IPS DF 6.9 (cell line): Measurements from ENCODE around the gene NEAT1.

ENCODE experiments used
- DNase-seq: peaks from one replicate; pipeline ENCODE4 v3.0.0-alpha.2; 2013; ENCODE audit warnings: low read depth, low spot score
- H3K27ac ChIP-seq: one replicate; pipeline ENCODE4 v1.5.1; 2013; ENCODE audit warnings: low read length, control low read depth
- H3K27me3 ChIP-seq: 2 replicates; pipeline ENCODE4 v1.6.1; 2013; ENCODE audit warnings: mild to moderate bottlenecking, low read length; ENCODE audit not compliant: control insufficient read depth, insufficient read depth
- H3K36me3 ChIP-seq: 2 replicates; pipeline ENCODE4 v1.6.1; 2013; ENCODE audit warnings: low read length; ENCODE audit not compliant: control insufficient read depth, insufficient read depth
- H3K4me1 ChIP-seq: 2 replicates; pipeline ENCODE4 v1.6.1; 2013; ENCODE audit warnings: low read length; ENCODE audit not compliant: control insufficient read depth, insufficient read depth
- H3K4me3 ChIP-seq: 2 replicates; pipeline ENCODE4 v1.5.1; 2013; ENCODE audit warnings: mild to moderate bottlenecking, low read length
- H3K9me3 ChIP-seq: 2 replicates; pipeline ENCODE4 v1.6.1; 2013; ENCODE audit warnings: low read length, inconsistent platforms; ENCODE audit not compliant: control insufficient read depth, insufficient read depth
- WGBS: extraction: QIAGEN DNeasy Blood & Tissue Kit; methylation state at CpG from one replicate; pipeline ENCODE4 v1.1.7; 2013; ENCODE audit warnings: mixed read lengths, missing lambda C conversion rate; ENCODE audit not compliant: insufficient read length, insufficient coverage; 5-methylcytosine and 5-hydroxymethylcytosine counted together

The NEAT1 gene

GRCh38 chr11:65390099-65390941, 32.3 kb upstream of the NEAT1 start:
- peaks cover 9% of the 10 kb centered on the region for H3K4me1 ChIP-seq
- no peaks in the 10 kb centered on the region for H3K27me3 ChIP-seq
- H3K27ac ChIP-seq, result no peak overlapping the region
- no peak for DNase-seq
- no CpG with 5 or more reads among the region's 21 CpGs for WGBS
- no peak overlapping the region for H3K4me3 ChIP-seq
- H3K9me3 ChIP-seq, result no peaks in the 10 kb centered on the region
- no peaks in the 10 kb centered on the region for H3K36me3 ChIP-seq

- Histone ChIP-seq H3K27ac (no peak overlapping the region), H3K27me3 (no peaks in the 10 kb centered on the region), H3K36me3 (no peaks in the 10 kb centered on the region), H3K4me1 (peaks cover 9% of the 10 kb centered on the region), H3K4me3 (no peak overlapping the region), H3K9me3 (no peaks in the 10 kb centered on the region)
- no peak for DNase-seq
- WGBS, result no CpG with 5 or more reads among the region's 9 CpGs
These were observed 31.6 kb upstream of the NEAT1 start for GRCh38 chr11:65390996-65391395.

GRCh38 chr11:65392186-65392829, 30.3 kb upstream of the NEAT1 start:
- Histone ChIP-seq H3K4me1 (peaks cover 9% of the 10 kb centered on the region), H3K9me3 (no peaks in the 10 kb centered on the region), H3K4me3 (no peak overlapping the region), H3K27me3 (no peaks in the 10 kb centered on the region), H3K36me3 (peaks cover 3% of the 10 kb centered on the region; the same call in 1 of the 2 replicates), H3K27ac (no peak overlapping the region)
- no peak for DNase-seq
- WGBS, result no CpG with 5 or more reads among the region's 13 CpGs

- Histone ChIP-seq H3K4me3 (no peak overlapping the region), H3K27me3 (no peaks in the 10 kb centered on the region), H3K4me1 (peaks cover 9% of the 10 kb centered on the region), H3K27ac (no peak overlapping the region), H3K36me3 (peaks cover 4% of the 10 kb centered on the region; the same call in 1 of the 2 replicates), H3K9me3 (no peaks in the 10 kb centered on the region)
- no CpG with 5 or more reads among the region's 5 CpGs for WGBS
- DNase-seq, result no peak
These were observed 29.7 kb upstream of the NEAT1 start for GRCh38 chr11:65392899-65393298.

- Histone ChIP-seq H3K27me3 (no peaks in the 10 kb centered on the region), H3K36me3 (peaks cover 4% of the 10 kb centered on the region; the same call in 1 of the 2 replicates), H3K4me3 (no peak overlapping the region), H3K9me3 (no peaks in the 10 kb centered on the region), H3K4me1 (peaks cover 9% of the 10 kb centered on the region), H3K27ac (no peak overlapping the region)
- no CpG with 5 or more reads among the region's 17 CpGs for WGBS
- no peak for DNase-seq
These were observed 29.0 kb upstream of the NEAT1 start for GRCh38 chr11:65393513-65394079.

GRCh38 chr11:65394125-65394536, 28.5 kb upstream of the NEAT1 start:
- H3K9me3 ChIP-seq, result no peaks in the 10 kb centered on the region
- H3K27ac ChIP-seq, result no peak overlapping the region
- H3K4me3 ChIP-seq, result no peak overlapping the region
- H3K4me1 ChIP-seq, result peaks cover 9% of the 10 kb centered on the region
- H3K36me3 ChIP-seq, result peaks cover 4% of the 10 kb centered on the region; the same call in 1 of the 2 replicates
- no CpG with 5 or more reads among the region's 20 CpGs for WGBS
- no peak for DNase-seq
- no peaks in the 10 kb centered on the region for H3K27me3 ChIP-seq

- Histone ChIP-seq H3K36me3 (peaks cover 9% of the 10 kb centered on the region; the same call in 1 of the 2 replicates), H3K4me3 (no peak overlapping the region), H3K27ac (no peak overlapping the region), H3K9me3 (no peaks in the 10 kb centered on the region), H3K27me3 (no peaks in the 10 kb centered on the region), H3K4me1 (no peaks in the 10 kb centered on the region)
- no peak for DNase-seq
- WGBS, result no CpG with 5 or more reads among the region's 15 CpGs
These were observed 26.6 kb upstream of the NEAT1 start for GRCh38 chr11:65395961-65396530.

- H3K27ac ChIP-seq, result no peak overlapping the region
- no peaks in the 10 kb centered on the region for H3K27me3 ChIP-seq
- H3K9me3 ChIP-seq, result no peaks in the 10 kb centered on the region
- peaks cover 9% of the 10 kb centered on the region; the same call in 1 of the 2 replicates for H3K36me3 ChIP-seq
- no peak overlapping the region for H3K4me3 ChIP-seq
- WGBS, result no CpG with 5 or more reads among the region's 38 CpGs
- 0 out of 2 replicates have a peak, but pooled peaks cover 1% of the 10 kb centered on the region for H3K4me1 ChIP-seq
- no peak for DNase-seq
These were observed 25.5 kb upstream of the NEAT1 start for GRCh38 chr11:65396769-65397745.

GRCh38 chr11:65398362-65398910, 24.2 kb upstream of the NEAT1 start:
- DNase-seq, result no peak
- Histone ChIP-seq H3K27ac (no peak overlapping the region), H3K36me3 (peaks cover 9% of the 10 kb centered on the region; the same call in 1 of the 2 replicates), H3K27me3 (no peaks in the 10 kb centered on the region), H3K9me3 (no peaks in the 10 kb centered on the region), H3K4me1 (0 out of 2 replicates have a peak, but pooled peaks cover 1% of the 10 kb centered on the region), H3K4me3 (no peak overlapping the region)
- WGBS, result no CpG with 5 or more reads among the region's 16 CpGs
